HG02642 (cell line): ENCODE measurements around the gene SYP.
A peak's percentile ranks its signal among the peaks of the same experiment; 100 is the strongest.
"Not testable (repeated sequence)": the region's sequence is repeated elsewhere in the genome, so short reads cannot be mapped to it uniquely, and the experiment has no call there.

Source experiments
- ATAC-seq: cut with Tn5 transposase; IDR thresholded peaks from one replicate; pipeline ENCODE4 v1.9.1; 2021; ENCODE audit warnings: mild to moderate bottlenecking; ENCODE audit not compliant: unreplicated experiment, poor library complexity

The SYP gene

GRCh38 chrX:49173544-49173943, 26.4 kb downstream of the SYP start:
- ATAC-seq: not testable (repeated sequence)

DNA sequence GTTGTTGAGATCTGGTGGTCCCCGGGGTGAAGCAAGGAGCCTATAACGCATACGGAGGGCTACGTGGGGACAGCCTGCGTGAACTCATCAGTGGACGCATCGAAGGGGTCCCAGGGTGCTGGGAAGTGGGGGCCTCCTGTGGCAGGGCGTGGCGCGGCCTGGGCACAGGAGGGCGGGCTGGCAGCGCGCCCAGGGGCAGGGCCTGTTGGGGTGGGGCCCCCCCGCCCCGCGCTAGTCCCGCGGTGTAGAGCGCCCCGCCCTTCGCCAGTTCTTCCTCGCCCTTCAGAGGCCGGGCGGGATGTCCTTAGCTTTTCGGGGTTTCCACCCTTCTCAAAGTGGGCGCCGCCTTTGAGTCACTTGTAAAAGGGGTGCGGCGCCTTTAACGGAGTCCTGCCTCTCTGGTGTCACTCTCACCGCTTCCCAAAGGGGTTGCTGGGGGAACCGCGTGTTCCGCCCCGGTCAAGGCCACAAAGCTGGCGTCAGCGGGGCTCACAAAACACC, 27.7 kb downstream of the SYP start:
- peak; percentile 70 for ATAC-seq

- ATAC-seq: peak; percentile 40
These were observed 28.2 kb downstream of the SYP start, which contains the start of gene PLP2 for GRCh38 chrX:49171752-49172279. TSS of gene PLP2 (plus strand) at chrX:49171898. CDS start at chrX:49172001, 103 bp downstream.

- ATAC-seq: no peak
These were observed 32.3 kb downstream of the SYP start for GRCh38 chrX:49167740-49168108.

- ATAC-seq: peak; percentile 28
These were observed 32.9 kb downstream of the SYP start for GRCh38 chrX:49166914-49167739.

DNA sequence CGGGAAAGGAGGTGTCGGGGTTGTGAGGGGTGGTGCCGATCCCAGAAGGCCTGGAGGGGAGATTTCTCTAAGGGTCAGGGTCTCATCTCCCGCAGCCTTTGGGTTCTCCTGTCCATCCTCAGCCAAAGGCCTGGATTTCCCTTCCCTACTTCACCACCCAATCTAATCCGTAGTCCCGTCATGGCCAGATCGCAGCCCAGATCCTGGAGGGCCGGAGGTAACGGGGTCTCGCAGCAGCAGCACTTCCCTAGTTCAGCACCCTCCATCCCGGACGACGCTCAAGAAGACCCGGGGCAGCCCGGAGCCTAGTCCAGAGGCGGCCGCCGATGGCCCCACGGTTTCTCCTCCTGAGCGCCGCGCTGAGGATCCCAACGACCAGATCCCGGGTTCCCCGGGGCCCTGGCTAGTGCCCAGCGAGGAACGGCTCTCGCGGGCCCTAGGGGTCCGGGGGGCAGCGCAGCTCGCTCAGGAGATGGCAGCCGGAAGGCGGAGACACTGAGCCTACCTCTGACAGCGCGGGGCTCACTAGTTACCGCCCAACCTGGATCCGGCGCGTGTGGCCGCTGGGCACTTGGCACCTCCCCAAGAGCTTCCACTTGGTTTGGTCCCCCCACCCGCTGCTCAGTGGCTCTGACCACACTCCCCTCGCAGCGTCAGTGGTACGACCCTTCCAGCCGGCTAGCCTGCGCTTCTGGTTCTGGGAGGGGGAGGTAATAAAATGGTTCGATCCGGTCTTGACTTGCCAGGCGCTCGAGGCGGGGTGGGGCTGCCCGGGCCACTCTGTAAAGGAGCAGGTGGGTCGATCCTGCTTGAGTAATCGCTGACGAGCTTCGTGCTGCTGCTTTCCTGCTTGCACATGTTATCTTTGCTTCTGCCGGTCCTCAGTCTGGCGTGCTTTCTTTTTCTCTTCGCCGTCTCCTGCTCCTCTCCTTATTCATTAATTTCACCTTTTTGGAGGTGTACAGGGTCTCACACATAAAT, 33.8 kb downstream of the SYP start:
- ATAC-seq: peak; percentile 39

GRCh38 chrX:49164589-49165360, 35.2 kb downstream of the SYP start:
- no peak for ATAC-seq

DNA sequence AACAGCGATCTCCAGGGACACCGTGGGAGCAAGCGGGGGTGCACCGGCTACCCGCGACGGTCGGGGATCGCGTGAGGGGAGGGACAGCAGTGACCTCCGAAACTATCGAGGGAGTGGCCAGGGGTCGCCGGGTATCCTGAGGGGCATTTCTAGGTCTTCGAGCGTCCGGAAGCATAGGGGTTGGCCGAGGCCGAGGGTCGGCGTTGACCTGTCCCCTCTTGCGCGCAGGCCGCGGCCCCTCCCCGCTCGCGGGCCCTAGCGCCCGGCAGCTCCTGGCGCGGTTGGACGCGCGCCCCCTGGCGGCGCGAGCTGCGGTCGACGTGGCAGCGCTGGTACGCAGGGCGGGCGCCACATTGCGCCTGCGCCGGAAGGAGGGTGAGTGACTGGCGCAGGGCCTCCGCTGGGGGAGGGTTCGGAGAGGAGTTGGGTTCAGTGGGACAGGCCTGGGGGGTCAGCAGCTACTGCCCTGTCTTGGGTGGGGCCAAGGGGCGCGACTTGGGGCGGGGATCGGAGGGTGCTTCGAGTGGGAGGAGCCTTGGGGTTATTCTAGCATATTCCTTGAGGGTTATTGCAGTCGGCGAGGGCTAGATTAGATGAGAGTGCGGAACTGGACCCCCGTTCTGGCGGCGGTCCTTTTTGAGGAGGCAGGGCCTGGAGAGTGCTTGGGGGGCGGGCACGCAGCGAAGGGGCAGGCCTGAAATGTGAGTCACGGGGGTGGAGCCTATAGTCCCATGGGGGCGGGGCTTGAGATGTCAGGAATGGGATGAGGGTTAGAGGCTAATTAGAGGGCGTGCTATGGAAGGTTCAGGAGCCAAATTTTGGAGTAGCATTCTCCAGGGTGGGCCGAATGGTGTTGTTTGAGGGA, 36.2 kb downstream of the SYP start:
- ATAC-seq: peak; percentile 60

GRCh38 chrX:49162620-49163019, 37.4 kb downstream of the SYP start, which contains the start of gene MAGIX:
TSS of gene MAGIX (plus strand) at chrX:49162758. CDS start at chrX:49162890, 132 bp downstream.
- ATAC-seq: no peak

- ATAC-seq: no peak
These were observed 38.4 kb downstream of the SYP start for GRCh38 chrX:49161632-49162031.

GRCh38 chrX:49160908-49161307, 39.1 kb downstream of the SYP start:
- no peak for ATAC-seq

DNA sequence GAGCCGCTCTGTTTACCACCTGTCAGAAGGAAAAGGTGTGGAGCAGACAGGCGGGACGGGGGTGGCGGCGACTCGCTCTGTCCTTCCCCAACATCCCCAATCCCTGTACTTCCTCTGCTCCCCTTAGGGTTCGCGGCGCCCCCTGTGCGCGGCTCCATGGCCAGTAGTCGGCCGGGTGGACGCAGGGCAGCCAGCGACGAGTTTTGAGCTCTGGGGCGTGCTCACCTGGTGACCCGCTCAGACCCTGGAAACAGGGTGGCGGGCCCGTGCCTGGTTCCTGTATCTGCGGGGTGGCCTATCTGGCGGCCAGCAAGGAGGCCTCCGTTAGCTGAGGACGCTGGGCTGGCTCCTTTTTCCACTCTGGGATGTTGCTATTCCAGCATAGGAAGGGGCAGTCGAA, 42.8 kb downstream of the SYP start:
- ATAC-seq: no peak

DNA sequence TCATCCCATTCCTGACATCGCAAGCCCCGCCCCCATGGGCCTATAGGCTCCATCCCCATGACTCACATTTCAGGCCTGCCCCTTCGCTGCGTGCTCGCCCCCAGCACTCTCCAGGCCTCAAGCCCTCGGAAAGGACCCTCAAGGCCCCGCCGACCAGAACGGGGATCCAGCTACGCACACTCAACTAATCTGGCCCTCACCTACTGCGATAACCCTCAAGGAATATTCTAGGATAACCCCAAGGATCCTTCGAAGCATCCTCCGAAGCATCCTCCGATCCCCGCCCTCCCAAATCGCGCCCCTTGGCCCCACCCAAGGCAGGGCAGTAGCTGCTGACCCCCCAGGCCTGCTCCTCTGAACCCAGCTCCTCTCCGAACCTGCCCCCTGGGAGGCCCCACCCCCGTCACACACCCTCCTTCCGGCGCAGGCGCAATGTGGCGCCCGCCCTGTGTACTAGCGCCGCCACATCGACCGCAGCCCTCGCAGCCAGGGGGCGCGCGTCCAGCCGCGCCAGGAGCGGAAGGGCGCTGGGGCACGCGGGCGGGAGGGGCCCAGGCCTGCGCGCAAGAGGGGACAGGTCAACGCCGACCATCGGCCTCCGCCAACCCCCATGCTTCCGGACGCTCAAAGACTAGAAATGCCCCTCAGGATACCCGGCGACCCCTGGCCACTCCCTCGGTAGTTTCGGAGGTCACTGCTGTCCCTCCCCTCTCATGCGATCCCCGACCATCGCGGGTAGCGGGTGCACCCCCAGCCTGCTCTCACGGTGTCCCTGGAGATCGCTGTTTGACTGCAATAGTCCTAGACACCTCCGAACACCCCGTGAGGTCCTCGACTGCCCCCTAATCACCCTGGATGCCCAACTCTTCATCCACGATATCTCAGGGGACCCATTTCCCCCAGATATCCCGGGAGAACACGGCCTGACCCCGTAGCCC, 43.8 kb downstream of the SYP start:
- peak; percentile 93 for ATAC-seq

DNA sequence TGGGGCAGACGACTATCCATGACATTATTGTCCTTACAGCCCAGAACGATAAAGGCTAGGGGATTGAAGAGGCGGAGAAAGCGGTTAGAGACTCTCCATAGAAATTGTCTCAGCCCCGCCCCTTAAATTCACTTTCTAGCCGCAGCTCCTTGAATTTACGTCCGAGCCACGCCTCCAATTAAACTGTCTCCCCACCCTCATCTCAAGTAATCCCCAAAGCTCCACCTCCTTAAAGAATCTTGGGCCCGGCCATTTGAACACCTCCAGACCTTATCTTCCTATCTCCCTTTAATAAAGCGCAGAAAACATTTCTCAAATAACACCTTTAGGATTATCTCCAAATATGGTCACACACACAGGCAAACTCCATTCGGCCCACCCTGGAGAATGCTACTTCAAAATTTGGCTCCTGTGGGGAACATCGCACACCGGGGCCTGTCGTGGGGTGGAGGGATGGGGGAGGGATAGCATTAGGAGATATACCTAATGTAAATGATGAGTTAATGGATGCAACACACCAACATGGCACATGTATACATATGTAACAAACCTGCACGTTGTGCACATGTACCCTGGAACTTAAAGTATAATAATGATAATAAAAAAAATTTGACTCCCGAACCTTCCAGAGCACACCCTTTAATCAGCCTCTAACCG, 44.6 kb downstream of the SYP start:
- no peak for ATAC-seq

DNA sequence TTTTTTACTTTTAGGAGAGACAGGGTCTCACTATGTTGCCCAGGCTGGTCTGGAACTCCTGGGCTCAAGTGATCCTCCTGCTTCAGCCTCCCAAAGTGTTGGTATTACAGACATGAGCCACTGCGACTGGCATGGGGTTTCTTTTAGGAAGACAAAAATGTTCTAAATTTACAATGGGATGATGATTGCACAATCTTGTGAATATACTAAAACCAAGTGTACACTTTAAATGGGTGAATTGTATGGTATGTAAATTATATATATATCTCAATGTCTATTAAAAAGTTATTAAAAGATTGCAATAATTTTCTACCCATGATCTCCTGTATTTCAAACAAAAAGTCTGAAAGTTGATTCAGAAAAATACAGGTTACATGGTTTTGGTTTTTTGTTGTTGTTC, 46.5 kb downstream of the SYP start:
- no peak for ATAC-seq

DNA sequence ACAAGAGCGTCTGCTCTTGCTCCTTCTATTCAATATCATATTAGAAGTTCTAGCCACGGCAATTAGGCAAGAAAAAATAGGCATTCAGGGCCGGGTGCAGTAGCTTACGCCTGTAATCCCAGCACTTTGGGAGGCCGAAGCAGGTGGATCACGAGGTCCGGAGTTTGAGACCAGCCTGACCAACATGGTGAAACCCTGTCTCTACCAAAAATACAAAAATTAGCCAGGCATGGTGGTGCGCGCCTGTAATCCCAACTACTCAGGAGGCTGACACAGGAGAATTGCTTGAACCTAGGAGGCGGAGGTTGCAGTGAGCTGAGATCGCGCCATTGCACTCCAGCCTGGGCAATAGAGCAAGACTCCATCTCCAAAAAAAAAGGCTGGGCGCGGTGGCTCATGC, 50.7 kb downstream of the SYP start:
- not testable (repeated sequence) for ATAC-seq

GRCh38 chrX:49148390-49149100, 51.4 kb downstream of the SYP start:
- ATAC-seq: not testable (repeated sequence)
